HL-60 (cell line): ENCODE data around the gene RBMS3.

Source experiments
- CTCF ChIP-seq: IDR thresholded peaks from one replicate; pipeline ENCODE4 v1.5.1; 2011; ENCODE audit warnings: low read length, control low read depth, inconsistent platforms; ENCODE audit not compliant: insufficient read depth
- POLR2AphosphoS5 ChIP-seq: IDR thresholded peaks from 2 replicates; pipeline ENCODE4 v1.6.1; 2012; ENCODE audit warnings: low read depth
- TF ChIP-seq, protein P1 (sequence below): IDR thresholded peaks from 2 replicates; pipeline ENCODE4 v1.6.1; 2012; ENCODE audit warnings: low read depth; ENCODE audit not compliant: insufficient replicate concordance

GRCh38 chr3:29577250-29577649 lies 296.4 kb downstream of the RBMS3 start:
- TF ChIP-seq POLR2AphosphoS5 (no peak), CTCF (no peak)
- TF ChIP-seq, protein P1, sequence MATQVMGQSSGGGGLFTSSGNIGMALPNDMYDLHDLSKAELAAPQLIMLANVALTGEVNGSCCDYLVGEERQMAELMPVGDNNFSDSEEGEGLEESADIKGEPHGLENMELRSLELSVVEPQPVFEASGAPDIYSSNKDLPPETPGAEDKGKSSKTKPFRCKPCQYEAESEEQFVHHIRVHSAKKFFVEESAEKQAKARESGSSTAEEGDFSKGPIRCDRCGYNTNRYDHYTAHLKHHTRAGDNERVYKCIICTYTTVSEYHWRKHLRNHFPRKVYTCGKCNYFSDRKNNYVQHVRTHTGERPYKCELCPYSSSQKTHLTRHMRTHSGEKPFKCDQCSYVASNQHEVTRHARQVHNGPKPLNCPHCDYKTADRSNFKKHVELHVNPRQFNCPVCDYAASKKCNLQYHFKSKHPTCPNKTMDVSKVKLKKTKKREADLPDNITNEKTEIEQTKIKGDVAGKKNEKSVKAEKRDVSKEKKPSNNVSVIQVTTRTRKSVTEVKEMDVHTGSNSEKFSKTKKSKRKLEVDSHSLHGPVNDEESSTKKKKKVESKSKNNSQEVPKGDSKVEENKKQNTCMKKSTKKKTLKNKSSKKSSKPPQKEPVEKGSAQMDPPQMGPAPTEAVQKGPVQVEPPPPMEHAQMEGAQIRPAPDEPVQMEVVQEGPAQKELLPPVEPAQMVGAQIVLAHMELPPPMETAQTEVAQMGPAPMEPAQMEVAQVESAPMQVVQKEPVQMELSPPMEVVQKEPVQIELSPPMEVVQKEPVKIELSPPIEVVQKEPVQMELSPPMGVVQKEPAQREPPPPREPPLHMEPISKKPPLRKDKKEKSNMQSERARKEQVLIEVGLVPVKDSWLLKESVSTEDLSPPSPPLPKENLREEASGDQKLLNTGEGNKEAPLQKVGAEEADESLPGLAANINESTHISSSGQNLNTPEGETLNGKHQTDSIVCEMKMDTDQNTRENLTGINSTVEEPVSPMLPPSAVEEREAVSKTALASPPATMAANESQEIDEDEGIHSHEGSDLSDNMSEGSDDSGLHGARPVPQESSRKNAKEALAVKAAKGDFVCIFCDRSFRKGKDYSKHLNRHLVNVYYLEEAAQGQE, result no peak
